Effector CD8-positive, alpha-beta T cell (primary cell): ENCODE results near the gene MPG.

ENCODE experiments used
- DNase-seq: peaks from one replicate; lab custom pipeline; 2025; lab: John Stamatoyannopoulos, UW

The MPG gene

GRCh38 chr16:66309-67182 lies 11.5 kb upstream of the MPG start:
- no peak for DNase-seq

GRCh38 chr16:67183-67791 lies 10.7 kb upstream of the MPG start:
- no peak for DNase-seq

GRCh38 chr16:67884-68789 lies 9.9 kb upstream of the MPG start:
- DNase-seq = no peak

GRCh38 chr16:69181-69580 lies 8.8 kb upstream of the MPG start:
- DNase-seq = no peak

- DNase-seq = no peak
Measured at GRCh38 chr16:71210-71539, 6.8 kb upstream of the MPG start.

GRCh38 chr16:71540-72401 lies 6.3 kb upstream of the MPG start:
- DNase-seq = no peak

- no peak for DNase-seq
Measured at GRCh38 chr16:72561-73548, 5.2 kb upstream of the MPG start, which contains the start of gene RHBDF1. Gene RHBDF1, minus strand, starts transcription at chr16:72631. Its CDS starts 7,616 bp downstream, at chr16:65015.

GRCh38 chr16:74051-74746 lies 3.8 kb upstream of the MPG start:
- no peak for DNase-seq

GRCh38 chr16:74747-75334 lies 3.2 kb upstream of the MPG start:
- no peak for DNase-seq

GRCh38 chr16:75580-76501 lies 2.2 kb upstream of the MPG start:
- no peak for DNase-seq

- DNase-seq = no peak
Measured at GRCh38 chr16:76535-77272, 1.3 kb upstream of the MPG start.

- no peak for DNase-seq
Measured at GRCh38 chr16:77273-77806, 685 bp upstream of the MPG start.

GRCh38 chr16:78444-79150 lies 572 bp downstream of the MPG start:
- no peak for DNase-seq

- no peak for DNase-seq
Measured at GRCh38 chr16:79151-80054, 1.4 kb downstream of the MPG start.

- DNase-seq = no peak
Measured at GRCh38 chr16:83060-83603, 5.1 kb downstream of the MPG start.
